K562 (cell line): ENCODE results near the gene GABRR2. TPM values are rescaled to one million over a fixed set of nuclear protein-coding genes. Genes with fewer than 3 reads are reported as not detected.

Experiments used
- ATAC-seq: fragments of 200-7000 bp; cut with Tn5 transposase; 3 replicates; pipeline ENCODE4 v1.9.1; 2020; ENCODE audit warnings: moderate library complexity
- BruUV-seq: library from RNA; stranded (reverse); fragments of 400-500 nt; replicated peaks from 2 replicates; lab custom pipeline; 2021; lab: Mats Ljungman, UMichigan
- CTCF ChIA-PET: fragments of 300-600 bp; formaldehyde crosslinking; extraction: SDS; loops from one replicate; lab custom pipeline; 2021; ENCODE audit warnings: low intra/inter-chr PET ratio; lab: Yijun Ruan, JAX
- POLR2A ChIA-PET: fragments of 300-600, 350-650 bp; sonication (Branson Sonifier 250); formaldehyde crosslinking; extraction: SDS; loops from one replicate; lab custom pipeline; 2021; ENCODE audit warnings: antibody characterized with exemption, inconsistent platforms; lab: Yijun Ruan, JAX
- DNase-seq, 4 experiments: peaks; one replicate each; pipeline versions ENCODE4 v3.0.0 to v3.0.0-alpha.2; 2011 to 2018; ENCODE audit warnings: low spot score in 3 of 4, mixed read lengths in 3 of 4; ENCODE audit errors: extremely low read depth in 1 of 4
- FAIRE-seq: peaks from 2 replicates; lab custom pipeline; 2011; peaks lifted over from hg19 to GRCh38; lab: Jason Lieb, UNC
- H2AFZ ChIP-seq: 2 replicates; pipeline ENCODE4 v1.6.0; 2011; ENCODE audit warnings: low read depth, low read length, control low read depth, inconsistent platforms
- H3K27ac ChIP-seq: fragments of 200-600 bp; 3 replicates; pipeline ENCODE4 v1.8.0; 2011; ENCODE audit warnings: low read depth, mild to moderate bottlenecking, control low read depth, inconsistent platforms, low read length, moderate library complexity, mixed read lengths; ENCODE audit errors: extremely low read depth
- H3K27me3 ChIP-seq, 2 experiments: fragments of 300-600 bp in 1 of 2; 2 replicates in 1 of 2; 3 replicates in 1 of 2; pipeline versions ENCODE4 v1.6.0 to v1.8.0; 2011; ENCODE audit warnings: inconsistent platforms in 2 of 2, low read length in 2 of 2, mild to moderate bottlenecking in 1 of 2, mixed read lengths in 1 of 2, moderate library complexity in 1 of 2; ENCODE audit not compliant: control insufficient read depth in 2 of 2, insufficient read depth in 2 of 2
- H3K36me3 ChIP-seq: fragments of 300-600 bp; 3 replicates; pipeline ENCODE4 v1.8.0; 2011; ENCODE audit warnings: mild to moderate bottlenecking, low read length, inconsistent platforms; ENCODE audit not compliant: control insufficient read depth, insufficient read depth
- H3K4me1 ChIP-seq, 2 experiments: fragments of 200-600 bp in 1 of 2; replicated peaks in 1 of 2; 2 replicates in 1 of 2; 3 replicates in 1 of 2; pipeline versions ENCODE4 v1.5.1 to v1.8.0; 2011; ENCODE audit warnings: inconsistent platforms in 2 of 2, low read length in 2 of 2, mild to moderate bottlenecking in 1 of 2, mixed read lengths in 1 of 2, moderate library complexity in 1 of 2; ENCODE audit not compliant: control insufficient read depth in 2 of 2, insufficient read depth in 2 of 2
- H3K4me2 ChIP-seq: 2 replicates; pipeline ENCODE4 v1.6.1; 2011; ENCODE audit warnings: low read length, control low read depth, inconsistent platforms, mixed read lengths; ENCODE audit not compliant: insufficient read depth
- H3K4me3 ChIP-seq: fragments of 200-600 bp; sonication (generic), shearing (Covaris generic); 2 replicates; pipeline ENCODE4 v1.5.1; 2016; ENCODE audit warnings: control low read depth, inconsistent platforms
- H3K79me2 ChIP-seq: fragments of 200-600 bp; 3 replicates; pipeline ENCODE4 v1.8.0; 2011; ENCODE audit warnings: low read length, inconsistent platforms; ENCODE audit not compliant: control insufficient read depth, insufficient read depth
- H3K9ac ChIP-seq, 2 experiments: 2 replicates each; pipeline versions ENCODE4 v1.6.0 to v1.6.1; 2011; ENCODE audit warnings: low read depth in 2 of 2, low read length in 2 of 2, control low read depth in 1 of 2, inconsistent platforms in 1 of 2, mild to moderate bottlenecking in 1 of 2, mixed read lengths in 1 of 2; ENCODE audit not compliant: insufficient read depth in 1 of 2
- H3K9me1 ChIP-seq: one replicate; pipeline ENCODE4 v1.6.0; 2011; ENCODE audit warnings: inconsistent platforms, mild to moderate bottlenecking, low read length, moderate library complexity; ENCODE audit not compliant: control insufficient read depth, insufficient read depth
- H3K9me3 ChIP-seq: replicated peaks from 2 replicates; pipeline ENCODE4 v1.5.1; 2011; ENCODE audit warnings: low read depth, low read length, inconsistent platforms; ENCODE audit not compliant: control insufficient read depth, insufficient read depth
- H4K20me1 ChIP-seq: replicated peaks from 2 replicates; pipeline ENCODE4 v1.6.1; 2011; ENCODE audit warnings: low read length, inconsistent platforms, mixed read lengths; ENCODE audit not compliant: control insufficient read depth, insufficient read depth
- BMI1 ChIP-seq: fragments of 150-350 bp; IDR thresholded peaks from 2 replicates; pipeline ENCODE4 v1.6.1; 2014; ENCODE audit warnings: low read length
- CC2D1A ChIP-seq: fragments of 450-650 bp; IDR thresholded peaks from 2 replicates; pipeline ENCODE4 v1.6.1; 2017; ENCODE audit warnings: mild to moderate bottlenecking
- CEBPB ChIP-seq: fragments of 450-650 bp; IDR thresholded peaks from 2 replicates; pipeline ENCODE4 v1.6.1; 2016; ENCODE audit warnings: missing genetic modification characterization, missing compliant biosample characterization
- CLOCK ChIP-seq: fragments of 250-450 bp; sonication (Bioruptor Pico); IDR thresholded peaks from 2 replicates; pipeline ENCODE4 v1.4.0; 2020; ENCODE audit warnings: mild to moderate bottlenecking, moderate library complexity, borderline replicate concordance
- DPF2 ChIP-seq: fragments of 450-650 bp; IDR thresholded peaks from 2 replicates; pipeline ENCODE4 v1.6.1; 2016
- GABPB2 ChIP-seq: fragments of 250-450 bp; sonication (Bioruptor Pico); conservative IDR thresholded peaks from 2 replicates; pipeline ENCODE4 v1.5.1; 2021; ENCODE audit warnings: mild to moderate bottlenecking
- HDAC2 ChIP-seq: fragments of 450-650 bp; IDR thresholded peaks from 2 replicates; pipeline ENCODE4 v1.6.1; 2016; ENCODE audit warnings: mild to moderate bottlenecking
- HLTF ChIP-seq: fragments of 450-650 bp; IDR thresholded peaks from 2 replicates; pipeline ENCODE4 v1.6.1; 2016
- JUNB ChIP-seq: fragments of 450-650 bp; formaldehyde crosslinking; conservative IDR thresholded peaks from 2 replicates; pipeline ENCODE4 v1.4.0; 2020; ENCODE audit warnings: mild to moderate bottlenecking
- KLF6 ChIP-seq: fragments of 250-450 bp; sonication (Bioruptor Pico); IDR thresholded peaks from 2 replicates; pipeline ENCODE4 v1.4.0; 2020; ENCODE audit warnings: mild to moderate bottlenecking, moderate library complexity, borderline replicate concordance
- RBM14 ChIP-seq: fragments of 200-400 bp; formaldehyde crosslinking; IDR thresholded peaks from 2 replicates; pipeline ENCODE4 v1.6.1; 2018; ENCODE audit warnings: low read depth, mild to moderate bottlenecking, low read length, moderate library complexity, borderline replicate concordance; ENCODE audit not compliant: insufficient read depth
- SRSF7 ChIP-seq: fragments of 200-400 bp; formaldehyde crosslinking; optimal IDR thresholded peaks from 2 replicates; pipeline ENCODE3; 2017; ENCODE audit warnings: mild to moderate bottlenecking, low read depth, low read length
- ZBTB9 ChIP-seq: fragments of 450-650 bp; formaldehyde crosslinking; IDR thresholded peaks from 2 replicates; pipeline ENCODE4 v1.4.0; 2020; ENCODE audit warnings: mild to moderate bottlenecking, moderate library complexity
- ZNF408 ChIP-seq: fragments of 250-450 bp; sonication (Bioruptor Pico); IDR thresholded peaks from 2 replicates; pipeline ENCODE4 v1.4.0; 2020; ENCODE audit warnings: low read depth, mild to moderate bottlenecking, moderate library complexity
- ZNF778 ChIP-seq: fragments of 450-650 bp; formaldehyde crosslinking; IDR thresholded peaks from 2 replicates; pipeline ENCODE4 v1.4.0; 2020; ENCODE audit warnings: mild to moderate bottlenecking, moderate library complexity
- ZNF830 ChIP-seq: fragments of 250-450 bp; sonication (Bioruptor Pico); IDR thresholded peaks from 2 replicates; pipeline ENCODE4 v1.5.0; 2021; ENCODE audit warnings: mild to moderate bottlenecking
- WGBS: fragments of 100-300 bp; shearing (Covaris generic); methylation state at CpG from one replicate; pipeline ENCODE4 v1.1.6; 2016; ENCODE audit warnings: low coverage, mixed read lengths; ENCODE audit not compliant: insufficient coverage; ENCODE audit errors: missing lambda C conversion rate; 5-methylcytosine and 5-hydroxymethylcytosine counted together
- in situ Hi-C: fragments of 300-500 bp; cut with MboI; formaldehyde crosslinking; loops from 4 replicates; pipeline ENCODE4 v1.15.0; 2018; ENCODE audit warnings: inconsistent platforms, mixed read lengths
- intact Hi-C: fragments of 100-400 bp; cut with micrococcal nuclease; formaldehyde crosslinking; loops from 2 replicates; pipeline ENCODE4 v1.14.2; 2022
- polyA plus RNA-seq, 8 experiments: library from polyadenylated mRNA; depleted of rRNA in 4 of 8; stranded (reverse) in 5 of 8; unstranded in 3 of 8; fragments of >200 nt; fragmentation: Nextera tagmentation in 2 of 8; fragmentation: Illumina TruSeq in 1 of 8; extraction: Ambion mirVana in 2 of 8; extraction: Trizol in 1 of 8; gene quantifications; 2 replicates each; pipeline versions ENCODE4 v1.2.1 to v1.2.3, GENCODE V29; 2011 to 2014; ENCODE audit warnings: inconsistent platforms in 1 of 8, missing spikeins in 1 of 8
- total RNA-seq, 7 experiments: library from RNA; depleted of rRNA in 6 of 7; stranded (reverse); fragments of >200 nt in 6 of 7; fragmentation: Illumina TruSeq in 2 of 7; extraction: Trizol in 2 of 7; gene quantifications; 2 replicates each; pipeline versions ENCODE4 v1.2.1 to v1.2.3, GENCODE V29; 2011 to 2021; ENCODE audit warnings: low replicate concordance in 1 of 7
- TF ChIP-seq, protein P1 (sequence below): sonication (generic); formaldehyde crosslinking; IDR thresholded peaks from 2 replicates; pipeline ENCODE4 v1.8.0; 2022; ENCODE audit warnings: mild to moderate bottlenecking, missing genetic modification reagents, borderline replicate concordance

The GABRR2 gene
- total and polyA plus RNA-seq, 9 of the 15 experiments (the other 6 are each of a cell fraction or from before 2014, with no cell fraction given), result 0.09 to 0.13 (median 0.10) TPM; not detected in 6

DNA sequence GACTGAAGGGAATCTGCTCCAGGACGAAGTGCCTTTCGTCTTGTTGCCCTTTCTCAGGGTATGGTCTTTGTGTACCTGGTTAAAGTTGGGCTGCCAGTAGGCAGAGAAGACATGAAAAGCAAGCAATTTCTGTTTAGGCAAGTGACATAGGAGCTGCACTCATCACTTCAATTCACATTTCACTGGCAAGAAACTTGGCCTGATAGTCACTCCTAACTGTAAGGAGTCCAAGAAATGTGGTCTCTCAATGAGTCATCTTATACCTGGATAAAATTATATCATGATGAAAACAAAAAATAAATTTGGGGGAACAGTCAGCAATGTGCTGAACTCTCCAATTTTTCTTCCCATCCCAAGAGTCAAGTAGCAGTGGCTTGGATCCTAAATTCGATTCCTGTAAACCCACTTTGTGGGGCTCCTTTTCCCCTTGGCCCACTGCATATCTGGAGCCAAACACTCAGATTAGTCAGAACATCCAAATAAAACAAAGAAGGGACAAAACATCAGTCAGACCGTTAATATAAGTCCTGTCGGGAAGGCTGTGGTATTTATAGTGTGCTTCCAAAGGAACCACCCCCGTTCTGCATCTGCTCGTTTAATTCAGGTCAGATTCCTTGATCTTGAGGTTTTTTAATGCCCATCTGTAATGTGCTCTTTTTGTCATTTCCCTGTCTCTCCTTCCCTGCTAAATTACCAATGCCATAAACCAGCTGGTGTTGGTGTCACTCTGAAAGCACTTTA is 93.0 kb downstream of the GABRR2 start (continued):
- TF ChIP-seq, protein P1, sequence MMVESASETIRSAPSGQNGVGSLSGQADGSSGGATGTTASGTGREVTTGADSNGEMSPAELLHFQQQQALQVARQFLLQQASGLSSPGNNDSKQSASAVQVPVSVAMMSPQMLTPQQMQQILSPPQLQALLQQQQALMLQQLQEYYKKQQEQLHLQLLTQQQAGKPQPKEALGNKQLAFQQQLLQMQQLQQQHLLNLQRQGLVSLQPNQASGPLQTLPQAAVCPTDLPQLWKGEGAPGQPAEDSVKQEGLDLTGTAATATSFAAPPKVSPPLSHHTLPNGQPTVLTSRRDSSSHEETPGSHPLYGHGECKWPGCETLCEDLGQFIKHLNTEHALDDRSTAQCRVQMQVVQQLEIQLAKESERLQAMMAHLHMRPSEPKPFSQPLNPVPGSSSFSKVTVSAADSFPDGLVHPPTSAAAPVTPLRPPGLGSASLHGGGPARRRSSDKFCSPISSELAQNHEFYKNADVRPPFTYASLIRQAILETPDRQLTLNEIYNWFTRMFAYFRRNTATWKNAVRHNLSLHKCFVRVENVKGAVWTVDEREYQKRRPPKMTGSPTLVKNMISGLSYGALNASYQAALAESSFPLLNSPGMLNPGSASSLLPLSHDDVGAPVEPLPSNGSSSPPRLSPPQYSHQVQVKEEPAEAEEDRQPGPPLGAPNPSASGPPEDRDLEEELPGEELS, result no peak
- no peak for TF ChIP-seq ZNF408 (CRISPR knock-in tag)

- no peak overlapping the region for H2AFZ ChIP-seq
- no peaks in the 10 kb centered on the region for H3K9me1 ChIP-seq
- no peak overlapping the region for H3K4me2 ChIP-seq
- FAIRE-seq (no peak), ATAC-seq (no peak), DNase-seq (no peak)
- no TSS peak for BruUV-seq
- intact Hi-C loops, result no loop called here
- H3K4me3 ChIP-seq, result no peak overlapping the region
- POLR2A ChIA-PET, result no interaction called here
- H3K27ac ChIP-seq, result no peak overlapping the region
- H3K36me3 ChIP-seq, result no peaks in the 10 kb centered on the region
- WGBS, result 0% methylated on average over 3 of the region's 3 CpGs
- H3K79me2 ChIP-seq, result no peaks in the 10 kb centered on the region
- H4K20me1 ChIP-seq, result no peaks in the 10 kb centered on the region
- no peaks in the 10 kb centered on the region for H3K9me3 ChIP-seq
- H3K27me3 ChIP-seq, result peaks cover 13 to 26% of the 10 kb centered on the region in 2 experiments; a peak in 4 of 5 replicates
- no peaks in the 10 kb centered on the region; a peak in 1 of 5 replicates for H3K4me1 ChIP-seq
- in situ Hi-C loops, result no loop called here
- no peak overlapping the region for H3K9ac ChIP-seq
- CTCF ChIA-PET, result no interaction called here
- TF ChIP-seq GABPB2 (CRISPR knock-in tag), result no peak
- no peak for TF ChIP-seq ZNF778 (CRISPR knock-in tag)
- no peak for TF ChIP-seq BMI1
- TF ChIP-seq ZNF830, result no peak
- TF ChIP-seq JUNB (CRISPR knock-in tag), result no peak
- no peak for TF ChIP-seq DPF2
- TF ChIP-seq HDAC2, result no peak
- no peak for TF ChIP-seq KLF6
- TF ChIP-seq ZBTB9, result no peak
- TF ChIP-seq RBM14, result no peak
- TF ChIP-seq CC2D1A, result no peak
- TF ChIP-seq SRSF7, result no peak
- no peak for TF ChIP-seq CLOCK
- TF ChIP-seq HLTF, result no peak
- no peak for TF ChIP-seq CEBPB (tag)
Observed at GRCh38 chr6:89221129-89221528, 94.0 kb downstream of the GABRR2 start.
